Lung (tissue), 12 donors: ENCODE data around the gene DCUN1D2. TPM values are rescaled to one million over a fixed set of nuclear protein-coding genes. Genes with fewer than 3 reads are reported as not detected.

ENCODE experiments used
- ATAC-seq: fragments of 200-7000 bp; cut with Tn5 transposase; one replicate; pipeline ENCODE4 v1.9.1; 2020; ENCODE audit warnings: moderate number of reproducible peaks; ENCODE audit not compliant: insufficient read depth, low FRiP score
- DNase-seq, 3 donors: peaks; one replicate each; pipeline ENCODE4 v3.0.0-alpha.2; 2013 to 2017
- H3K27ac ChIP-seq, 2 donors: one replicate each; pipeline ENCODE4 v1.5.1; 2013; ENCODE audit warnings: mild to moderate bottlenecking in 2 of 2, moderate library complexity in 2 of 2, control low read depth in 1 of 2, inconsistent platforms in 1 of 2, low read depth in 1 of 2, low read length in 1 of 2
- H3K27me3 ChIP-seq, 3 donors: one replicate each; pipeline ENCODE4 v1.5.1; 2013; ENCODE audit warnings: low read length in 2 of 3; ENCODE audit not compliant: control insufficient read depth in 3 of 3, insufficient read depth in 3 of 3
- H3K36me3 ChIP-seq, 4 donors: one replicate each; pipeline ENCODE4 v1.5.1; 2013; ENCODE audit warnings: low read length in 4 of 4, mild to moderate bottlenecking in 1 of 4, moderate library complexity in 1 of 4; ENCODE audit not compliant: control insufficient read depth in 4 of 4, insufficient read depth in 4 of 4
- H3K4me1 ChIP-seq, 5 donors: one replicate each; pipeline ENCODE4 v1.5.1; 2013; ENCODE audit warnings: low read length in 5 of 5, mild to moderate bottlenecking in 2 of 5, moderate library complexity in 1 of 5; ENCODE audit not compliant: control insufficient read depth in 5 of 5, insufficient read depth in 5 of 5
- H3K4me3 ChIP-seq: one replicate; pipeline ENCODE4 v1.5.1; 2013; ENCODE audit warnings: mild to moderate bottlenecking, control low read depth, moderate library complexity
- H3K9ac ChIP-seq, 2 donors: one replicate each; pipeline ENCODE4 v1.5.1; 2013; ENCODE audit warnings: low read length in 2 of 2, control low read depth in 1 of 2; ENCODE audit not compliant: insufficient read depth in 1 of 2
- H3K9me3 ChIP-seq, 4 donors: one replicate each; pipeline ENCODE4 v1.5.1; 2013; ENCODE audit warnings: low read length in 3 of 4, mild to moderate bottlenecking in 1 of 4, moderate library complexity in 1 of 4; ENCODE audit not compliant: control insufficient read depth in 4 of 4, insufficient read depth in 3 of 4
- CTCF ChIP-seq: IDR thresholded peaks from 2 replicates; pipeline ENCODE4 v1.5.1; 2012; ENCODE audit warnings: mild to moderate bottlenecking; ENCODE audit errors: control extremely low read depth, extremely low read depth
- WGBS, 2 donors: extraction: QIAGEN DNeasy Blood & Tissue Kit; methylation state at CpG; one replicate each; pipeline ENCODE4 v1.1.7; 2013; 5-methylcytosine and 5-hydroxymethylcytosine counted together
- polyA plus RNA-seq, 2 donors: library from polyadenylated mRNA; stranded (reverse); fragments of 200-250 nt; gene quantifications; one replicate each; pipeline ENCODE4 v1.2.1, GENCODE V29; 2013
- total RNA-seq, 2 donors: library from RNA; depleted of rRNA in 1 of 2; stranded (reverse); fragments of >200 nt in 1 of 2; gene quantifications; one replicate each; pipeline ENCODE4 v1.2.1, GENCODE V29; 2014 to 2021
- donor health status: control.
- donor health status: control.
- donor health status: Bipolar disorder and iron deficiency.
- donor health status: healthy.
- donor health status: DM: yes; HTN: yes; CAD: no.

The DCUN1D2 gene
- total and polyA plus RNA-seq, 4 donors, result 6.9 to 21.1 (median 13.8) TPM

DNA sequence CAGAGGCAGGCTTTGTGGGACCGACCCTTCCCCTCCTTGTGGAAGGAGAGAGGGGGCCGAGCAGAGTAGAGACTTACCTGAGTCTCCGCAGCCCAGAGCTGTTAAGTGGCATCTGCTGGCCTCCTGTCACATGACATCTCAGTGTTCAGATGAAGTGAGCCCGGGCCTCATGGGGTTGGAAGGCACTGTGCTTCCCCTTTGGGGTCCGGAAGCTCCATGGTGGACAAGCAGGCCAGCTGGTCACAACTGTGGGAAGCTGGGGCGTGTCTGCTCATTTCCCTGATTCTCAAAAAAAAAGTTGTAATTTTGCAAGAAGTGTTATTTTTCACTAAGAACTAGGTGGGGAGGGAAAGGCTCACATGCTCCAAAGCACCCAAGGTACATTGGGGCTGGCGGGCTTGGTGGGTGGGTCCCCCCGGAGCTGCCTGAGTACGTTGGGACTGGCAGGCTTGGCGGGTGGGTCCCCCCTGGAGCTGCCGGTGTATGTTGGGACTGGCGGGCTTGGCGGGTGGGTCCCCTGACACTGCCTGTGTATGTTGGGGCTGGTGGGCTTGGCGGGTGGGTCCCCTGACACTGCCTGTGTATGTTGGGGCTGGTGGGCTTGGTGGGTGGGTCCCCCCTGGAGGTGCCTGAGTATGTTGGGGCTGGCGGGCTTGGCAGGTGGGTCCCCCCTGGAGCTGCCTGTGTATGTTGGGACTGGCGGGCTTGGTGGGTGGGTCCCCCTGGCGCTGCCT, 18.2 kb upstream of the DCUN1D2 start:
- WGBS, 2 donors, result 74 to 84% methylated on average over 17 of the region's 17 CpGs

GRCh38 chr13:113507505-113508345, 17.2 kb upstream of the DCUN1D2 start:
- Histone ChIP-seq H3K27me3 (no peaks in the 10 kb centered on the region), H3K36me3 (peaks cover 8 to 33% (median 19%) of the 10 kb centered on the region in 4 donors), H3K4me1 (peaks cover 0 to 2% (median 0%) of the 10 kb centered on the region in 5 donors), H3K4me3 (no peak overlapping the region), H3K9ac (no peak overlapping the region), H3K27ac (no peak overlapping the region), H3K9me3 (no peaks in the 10 kb centered on the region)
- no peak for TF ChIP-seq CTCF
- ATAC-seq (no peak), DNase-seq (no peak)
- WGBS, 2 donors, result 70 to 85% methylated on average over 21 of the region's 21 CpGs

More for the DNA sequence above, 18.2 kb upstream of the DCUN1D2 start:
- H3K27me3 ChIP-seq, result peaks cover 0 to 4% (median 0%) of the 10 kb centered on the region in 3 donors
- H3K36me3 ChIP-seq, result peaks cover 7 to 33% (median 18%) of the 10 kb centered on the region in 4 donors
- no peak overlapping the region for H3K9ac ChIP-seq
- DNase-seq (no peak), ATAC-seq (no peak)
- no peak overlapping the region for H3K27ac ChIP-seq
- no peaks in the 10 kb centered on the region for H3K9me3 ChIP-seq
- no peak for TF ChIP-seq CTCF
- H3K4me3 ChIP-seq, result no peak overlapping the region
- H3K4me1 ChIP-seq, result peaks cover 0 to 2% (median 0%) of the 10 kb centered on the region in 5 donors

- Histone ChIP-seq H3K27ac (no peak overlapping the region), H3K4me1 (peaks cover 0 to 2% (median 0%) of the 10 kb centered on the region in 5 donors), H3K9ac (no peak overlapping the region), H3K36me3 (peaks cover 8 to 37% (median 21%) of the 10 kb centered on the region in 4 donors), H3K27me3 (no peaks in the 10 kb centered on the region), H3K9me3 (no peaks in the 10 kb centered on the region), H3K4me3 (no peak overlapping the region)
- WGBS, 2 donors, result 81 to 86% methylated on average over 21 of the region's 21 CpGs
- TF ChIP-seq CTCF, result no peak
- ATAC-seq, result no peak
- no peak for DNase-seq
Measured at GRCh38 chr13:113506871-113507388, 16.4 kb upstream of the DCUN1D2 start.
